HL-60 (cell line): ENCODE data around the gene CDC45.

Experiments
- GABPA ChIP-seq: IDR thresholded peaks from 2 replicates; pipeline ENCODE4 v1.6.1; 2012; ENCODE audit warnings: low read depth
- POLR2AphosphoS5 ChIP-seq: IDR thresholded peaks from 2 replicates; pipeline ENCODE4 v1.6.1; 2012; ENCODE audit warnings: low read depth
- TF ChIP-seq, protein P1 (sequence below): IDR thresholded peaks from one replicate; pipeline ENCODE4 v1.5.1; 2011; ENCODE audit warnings: low read length, control low read depth, inconsistent platforms; ENCODE audit not compliant: insufficient read depth
- TF ChIP-seq, protein P2 (sequence below): IDR thresholded peaks from 2 replicates; pipeline ENCODE4 v1.6.1; 2012; ENCODE audit warnings: low read depth; ENCODE audit not compliant: insufficient replicate concordance

DNA sequence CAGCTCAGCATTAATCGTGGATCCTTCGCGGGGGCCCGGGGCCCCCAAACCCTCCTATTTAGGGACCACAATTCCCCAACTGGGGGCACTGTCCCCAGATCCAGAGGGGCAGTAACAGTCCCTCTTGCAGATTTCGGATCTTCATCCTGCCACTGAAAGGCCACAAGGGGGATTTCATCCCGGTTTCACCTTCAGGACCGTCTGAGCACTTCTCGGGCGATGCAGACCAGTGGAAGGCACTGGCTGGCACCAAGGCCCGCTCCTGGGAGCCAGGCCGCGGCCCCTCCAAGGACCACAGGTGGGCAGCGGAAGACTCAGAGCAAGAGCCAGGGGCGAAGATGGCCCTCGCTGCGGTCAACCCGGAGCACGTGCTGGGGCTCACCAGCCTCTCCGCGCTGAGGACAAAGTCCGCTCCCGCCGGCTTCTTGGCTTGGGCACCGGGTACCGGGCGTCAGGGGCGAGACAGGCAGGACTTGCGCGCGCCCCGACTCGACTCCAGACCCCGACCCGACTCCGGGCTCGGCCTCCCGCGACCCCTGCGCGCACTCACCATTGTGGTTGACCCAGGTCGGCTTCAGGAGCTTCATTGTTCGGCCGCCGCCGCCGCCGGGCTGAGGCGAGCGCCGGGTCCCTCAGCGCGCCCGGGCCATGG, 48.7 kb upstream of the CDC45 start:
- TF ChIP-seq, protein P1, sequence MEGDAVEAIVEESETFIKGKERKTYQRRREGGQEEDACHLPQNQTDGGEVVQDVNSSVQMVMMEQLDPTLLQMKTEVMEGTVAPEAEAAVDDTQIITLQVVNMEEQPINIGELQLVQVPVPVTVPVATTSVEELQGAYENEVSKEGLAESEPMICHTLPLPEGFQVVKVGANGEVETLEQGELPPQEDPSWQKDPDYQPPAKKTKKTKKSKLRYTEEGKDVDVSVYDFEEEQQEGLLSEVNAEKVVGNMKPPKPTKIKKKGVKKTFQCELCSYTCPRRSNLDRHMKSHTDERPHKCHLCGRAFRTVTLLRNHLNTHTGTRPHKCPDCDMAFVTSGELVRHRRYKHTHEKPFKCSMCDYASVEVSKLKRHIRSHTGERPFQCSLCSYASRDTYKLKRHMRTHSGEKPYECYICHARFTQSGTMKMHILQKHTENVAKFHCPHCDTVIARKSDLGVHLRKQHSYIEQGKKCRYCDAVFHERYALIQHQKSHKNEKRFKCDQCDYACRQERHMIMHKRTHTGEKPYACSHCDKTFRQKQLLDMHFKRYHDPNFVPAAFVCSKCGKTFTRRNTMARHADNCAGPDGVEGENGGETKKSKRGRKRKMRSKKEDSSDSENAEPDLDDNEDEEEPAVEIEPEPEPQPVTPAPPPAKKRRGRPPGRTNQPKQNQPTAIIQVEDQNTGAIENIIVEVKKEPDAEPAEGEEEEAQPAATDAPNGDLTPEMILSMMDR = no peak
- TF ChIP-seq, protein P2, sequence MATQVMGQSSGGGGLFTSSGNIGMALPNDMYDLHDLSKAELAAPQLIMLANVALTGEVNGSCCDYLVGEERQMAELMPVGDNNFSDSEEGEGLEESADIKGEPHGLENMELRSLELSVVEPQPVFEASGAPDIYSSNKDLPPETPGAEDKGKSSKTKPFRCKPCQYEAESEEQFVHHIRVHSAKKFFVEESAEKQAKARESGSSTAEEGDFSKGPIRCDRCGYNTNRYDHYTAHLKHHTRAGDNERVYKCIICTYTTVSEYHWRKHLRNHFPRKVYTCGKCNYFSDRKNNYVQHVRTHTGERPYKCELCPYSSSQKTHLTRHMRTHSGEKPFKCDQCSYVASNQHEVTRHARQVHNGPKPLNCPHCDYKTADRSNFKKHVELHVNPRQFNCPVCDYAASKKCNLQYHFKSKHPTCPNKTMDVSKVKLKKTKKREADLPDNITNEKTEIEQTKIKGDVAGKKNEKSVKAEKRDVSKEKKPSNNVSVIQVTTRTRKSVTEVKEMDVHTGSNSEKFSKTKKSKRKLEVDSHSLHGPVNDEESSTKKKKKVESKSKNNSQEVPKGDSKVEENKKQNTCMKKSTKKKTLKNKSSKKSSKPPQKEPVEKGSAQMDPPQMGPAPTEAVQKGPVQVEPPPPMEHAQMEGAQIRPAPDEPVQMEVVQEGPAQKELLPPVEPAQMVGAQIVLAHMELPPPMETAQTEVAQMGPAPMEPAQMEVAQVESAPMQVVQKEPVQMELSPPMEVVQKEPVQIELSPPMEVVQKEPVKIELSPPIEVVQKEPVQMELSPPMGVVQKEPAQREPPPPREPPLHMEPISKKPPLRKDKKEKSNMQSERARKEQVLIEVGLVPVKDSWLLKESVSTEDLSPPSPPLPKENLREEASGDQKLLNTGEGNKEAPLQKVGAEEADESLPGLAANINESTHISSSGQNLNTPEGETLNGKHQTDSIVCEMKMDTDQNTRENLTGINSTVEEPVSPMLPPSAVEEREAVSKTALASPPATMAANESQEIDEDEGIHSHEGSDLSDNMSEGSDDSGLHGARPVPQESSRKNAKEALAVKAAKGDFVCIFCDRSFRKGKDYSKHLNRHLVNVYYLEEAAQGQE = no peak
- TF ChIP-seq GABPA = no peak
- no peak for TF ChIP-seq POLR2AphosphoS5
